T-helper 2 cell treated with Interferon-gamma antibody and Interleukin-4, amounts not matched to agents 100 ng/mL and 5 ng/mL, for 36 hours (primary cell): Measurements from ENCODE around the gene GSN. TPM values are rescaled to one million over a fixed set of nuclear protein-coding genes. Genes with fewer than 3 reads are reported as not detected.

ENCODE experiments used
- intact Hi-C: fragments of 100-400 bp; cut with micrococcal nuclease; formaldehyde crosslinking; loops from one replicate; pipeline ENCODE4 v1.15.1; 2023
- total RNA-seq: library from RNA; stranded (reverse); gene quantifications from 2 replicates; pipeline ENCODE4 v1.2.3, GENCODE V29; 2022

GSN gene
- total RNA-seq, 1 donor from 2014 or later, result 2.7 TPM

GRCh38 chr9:121322037-121322736, 54.2 kb downstream of the GSN start:
- intact Hi-C loops, result no loop called here

- intact Hi-C loops, result no loop called here
These were observed 54.9 kb downstream of the GSN start for GRCh38 chr9:121322737-121323448.

DNA sequence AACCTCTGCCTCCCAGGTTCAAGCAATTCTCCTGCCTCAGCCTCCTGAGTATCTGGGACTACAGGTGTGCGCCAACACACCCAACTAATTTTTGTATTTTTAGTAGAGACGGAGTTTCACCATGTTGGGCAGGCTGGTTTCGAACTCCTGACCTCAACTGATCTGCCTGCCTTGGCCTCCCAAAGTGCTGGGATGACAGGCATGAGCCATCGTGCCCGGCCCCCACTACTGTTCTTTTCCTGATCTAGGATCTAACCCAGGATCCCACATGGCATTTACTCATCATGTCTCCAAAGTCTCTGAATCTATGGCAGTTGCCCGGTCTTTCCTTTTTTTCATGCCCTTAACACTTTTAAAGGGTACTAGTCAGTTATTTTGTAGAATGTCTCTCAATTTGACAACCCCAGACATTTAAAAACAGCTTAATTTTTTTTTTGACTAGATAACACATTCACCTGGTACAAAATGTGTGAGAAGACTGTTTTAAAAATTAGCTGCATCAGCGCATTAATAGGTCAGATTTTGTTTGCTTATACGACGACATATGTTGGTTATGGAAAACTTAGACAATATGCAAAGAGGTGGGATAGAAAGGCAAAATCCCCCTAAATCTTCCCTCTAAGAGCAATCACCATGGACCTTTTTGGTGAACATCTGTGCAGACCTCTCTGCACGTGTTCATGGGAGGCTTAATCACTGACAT, 55.6 kb downstream of the GSN start:
- intact Hi-C loops, result no loop called here

DNA sequence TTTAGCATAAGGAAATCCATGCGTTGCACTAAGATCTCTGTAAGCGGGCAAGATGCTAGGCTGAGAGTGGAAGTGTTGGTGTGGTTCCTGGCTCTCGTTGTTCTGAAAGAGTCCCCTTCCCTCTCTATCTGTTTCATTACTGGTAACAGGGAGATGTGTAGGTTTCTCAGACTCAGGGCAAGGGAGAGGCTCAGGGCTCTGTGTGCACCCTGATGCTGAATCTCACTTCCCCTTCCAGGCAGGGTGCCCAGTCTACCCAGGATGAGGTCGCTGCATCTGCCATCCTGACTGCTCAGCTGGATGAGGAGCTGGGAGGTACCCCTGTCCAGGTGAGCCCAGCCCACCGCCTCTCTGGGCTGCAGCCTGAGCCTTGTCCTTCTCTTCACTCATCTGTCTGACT, 56.4 kb downstream of the GSN start:
- intact Hi-C loops, result no loop called here

GRCh38 chr9:121324755-121325154, 56.8 kb downstream of the GSN start:
- intact Hi-C loops, result no loop called here

GRCh38 chr9:121325387-121325786, 57.4 kb downstream of the GSN start:
- intact Hi-C loops, result no loop called here

- intact Hi-C loops, result no loop called here
These were observed 58.3 kb downstream of the GSN start for GRCh38 chr9:121326130-121326838.

DNA sequence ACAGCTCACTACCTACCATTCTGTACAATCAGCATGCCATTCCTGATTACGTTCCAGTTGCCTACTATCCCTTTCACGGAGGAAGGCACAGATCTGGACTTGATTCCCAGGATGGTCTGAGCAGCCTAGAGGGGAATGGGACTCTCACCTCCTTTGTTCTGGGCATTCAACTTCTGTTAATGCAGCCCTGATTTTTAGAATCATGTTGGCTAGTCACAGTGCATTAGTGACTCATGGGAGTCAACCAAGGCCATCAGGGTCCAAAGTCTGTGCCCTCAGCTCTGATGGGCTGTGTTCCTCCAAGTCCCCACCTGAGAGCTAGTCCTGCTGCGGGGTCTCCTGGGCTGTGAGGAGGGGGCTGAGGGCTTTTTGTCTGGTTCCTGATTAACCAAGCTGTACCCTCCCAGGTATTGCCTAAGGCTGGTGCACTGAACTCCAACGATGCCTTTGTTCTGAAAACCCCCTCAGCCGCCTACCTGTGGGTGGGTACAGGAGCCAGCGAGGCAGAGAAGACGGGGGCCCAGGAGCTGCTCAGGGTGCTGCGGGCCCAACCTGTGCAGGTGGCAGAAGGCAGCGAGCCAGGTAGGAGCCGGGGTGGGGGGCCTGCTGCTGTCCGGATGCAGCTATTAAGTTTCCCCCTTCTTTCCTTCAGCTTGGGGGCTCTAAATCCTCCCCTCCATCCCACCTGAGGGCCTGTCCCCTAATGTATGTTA, 59.1 kb downstream of the GSN start:
- intact Hi-C loops, result no loop called here

GRCh38 chr9:121328476-121328875, 60.5 kb downstream of the GSN start:
- intact Hi-C loops, result no loop called here

- intact Hi-C loops, result no loop called here
These were observed 61.1 kb downstream of the GSN start for GRCh38 chr9:121328876-121329681.

DNA sequence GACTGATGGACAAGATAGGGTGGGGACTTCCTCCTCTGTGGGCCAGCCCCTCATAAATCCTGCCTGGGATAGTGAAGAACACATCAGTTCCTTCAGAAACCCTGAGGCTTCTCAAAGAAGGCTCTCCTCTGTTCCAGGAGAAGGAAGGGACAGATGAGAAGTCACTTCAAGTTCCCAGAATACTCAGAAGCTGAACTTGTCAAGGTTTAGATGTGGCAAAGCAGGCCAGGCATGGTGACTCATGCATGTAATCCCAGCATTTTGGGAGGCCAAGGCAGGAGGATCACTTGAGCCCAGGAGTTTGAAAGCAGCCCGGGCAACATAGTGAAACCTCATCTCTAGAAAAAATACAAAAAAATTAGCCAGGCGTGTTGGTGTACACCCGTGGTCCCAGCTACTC, 63.6 kb downstream of the GSN start:
- intact Hi-C loops, result no loop called here

- intact Hi-C loops, result no loop called here
These were observed 64.2 kb downstream of the GSN start for GRCh38 chr9:121331992-121332685.

GRCh38 chr9:121333950-121334773, 66.2 kb downstream of the GSN start:
- intact Hi-C loops, result no loop called here

DNA sequence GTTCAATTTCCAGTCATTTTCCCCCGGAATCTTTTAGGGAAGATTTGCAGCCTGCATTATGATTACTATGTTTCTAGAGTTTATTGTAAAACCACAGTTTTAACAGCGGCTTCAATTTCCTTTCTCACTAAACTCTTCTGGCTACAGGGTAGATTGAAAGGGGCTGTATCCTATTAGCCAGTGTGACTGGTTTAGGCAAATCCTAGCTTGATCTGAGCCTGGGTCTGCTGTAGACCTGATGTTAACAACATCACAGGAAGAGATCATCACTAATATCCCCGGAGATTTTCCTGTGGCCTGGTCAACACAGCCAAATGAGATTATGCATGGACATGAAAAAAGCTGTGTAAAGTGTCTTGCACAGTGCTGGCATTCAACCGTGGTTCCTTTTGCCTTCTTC, 68.7 kb downstream of the GSN start:
- intact Hi-C loops, result no loop called here

GRCh38 chr9:121339437-121339836, 71.5 kb downstream of the GSN start:
- intact Hi-C loops, result no loop called here

DNA sequence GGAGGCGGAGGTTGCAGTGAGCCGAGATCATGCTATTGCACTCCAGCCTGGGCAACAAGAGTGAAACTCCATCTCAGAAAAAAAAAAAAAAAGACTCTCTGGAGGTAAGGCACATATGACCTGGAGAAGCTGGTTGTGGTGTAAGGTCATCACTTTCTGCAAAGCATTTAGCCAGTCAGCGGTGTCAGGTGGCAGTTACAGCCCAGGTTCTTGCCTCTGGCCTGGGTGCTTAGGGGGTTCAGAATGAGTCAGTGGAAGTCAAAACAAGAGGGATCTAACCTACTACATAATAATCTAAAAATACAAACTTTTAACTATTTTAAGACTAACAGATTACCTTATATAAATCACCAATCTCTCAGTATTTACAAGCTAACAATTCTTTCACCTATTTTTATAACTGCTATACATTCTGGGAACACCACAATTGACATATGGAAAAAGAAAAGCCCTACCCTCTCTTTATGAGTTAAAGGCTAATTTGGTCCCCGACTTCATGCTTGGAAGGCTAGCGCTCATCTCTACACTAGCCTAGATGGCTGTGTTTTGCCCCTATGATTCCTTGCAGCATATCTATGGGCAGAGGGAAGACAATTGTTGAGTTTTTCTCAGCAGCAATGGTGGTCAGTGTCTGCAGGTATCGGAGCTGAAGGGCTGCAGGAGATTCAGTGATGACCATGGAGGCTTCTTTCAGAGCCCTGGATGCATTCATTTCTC, 72.9 kb downstream of the GSN start:
- intact Hi-C loops, result no loop called here

- intact Hi-C loops, result no loop called here
These were observed 76.2 kb downstream of the GSN start for GRCh38 chr9:121344184-121344583.

DNA sequence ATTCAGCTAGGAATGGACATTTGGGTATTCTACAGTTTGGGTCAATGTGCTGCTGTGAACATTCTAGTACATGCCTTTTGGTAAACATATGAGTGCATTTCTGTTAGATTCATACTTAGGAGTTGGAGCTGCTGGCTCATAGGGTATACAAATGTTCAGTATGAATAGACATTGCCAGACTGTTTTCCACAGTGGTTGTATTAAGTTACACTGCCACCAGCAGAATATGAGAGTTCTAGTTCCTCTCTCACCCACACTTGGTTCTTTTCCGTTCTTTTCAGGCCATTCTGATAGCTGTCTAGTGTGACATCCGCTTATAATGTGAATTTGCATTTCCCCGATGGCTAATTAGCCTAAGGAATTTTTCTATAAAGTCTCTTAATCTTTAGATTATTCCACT, 77.1 kb downstream of the GSN start:
- intact Hi-C loops, result no loop called here
